IMR-90 (cell line): ENCODE measurements around the gene ZCCHC17. TPM values are rescaled to one million over a fixed set of nuclear protein-coding genes. Genes with fewer than 3 reads are reported as not detected.
A peak's percentile ranks its signal among the peaks of the same experiment; 100 is the strongest.

ENCODE experiments used
- ATAC-seq: fragments of 200-7000 bp; cut with Tn5 transposase; 2 replicates; pipeline ENCODE4 v1.9.1; 2020; ENCODE audit warnings: low read depth, mild to moderate bottlenecking, moderate library complexity
- BruUV-seq: library from RNA; stranded (reverse); fragments of 400-500 nt; replicated peaks from 2 replicates; lab custom pipeline; 2021; lab: Mats Ljungman, UMichigan
- CTCF ChIA-PET: fragments of 300-600 bp; formaldehyde crosslinking; extraction: SDS; loops from one replicate; lab custom pipeline; 2021; ENCODE audit warnings: antibody characterized with exemption; lab: Yijun Ruan, JAX
- POLR2A ChIA-PET: fragments of 300-600 bp; sonication (Branson Sonifier 250); formaldehyde crosslinking; loops from one replicate; lab custom pipeline; 2022; ENCODE audit warnings: antibody characterized with exemption; ENCODE audit not compliant: unreplicated experiment; lab: Charles Lee
- DNase-seq: peaks from one replicate; pipeline ENCODE4 v3.0.0; 2013
- H2AFZ ChIP-seq: replicated peaks from 2 replicates; pipeline ENCODE3; 2013; ENCODE audit warnings: low read length, mild to moderate bottlenecking; ENCODE audit not compliant: poor library complexity
- H2AK5ac ChIP-seq: 2 replicates; pipeline ENCODE4 v1.6.1; 2013; ENCODE audit warnings: low read depth, low read length, inconsistent platforms
- H2AK9ac ChIP-seq: replicated peaks from 2 replicates; pipeline ENCODE3; 2013; ENCODE audit warnings: mild to moderate bottlenecking, low read depth, low read length, moderate library complexity; ENCODE audit not compliant: poor library complexity
- H2BK120ac ChIP-seq: 2 replicates; pipeline ENCODE4 v1.6.1; 2013; ENCODE audit warnings: low read depth, low read length, inconsistent platforms
- H2BK15ac ChIP-seq: 3 replicates; pipeline ENCODE4 v1.6.1; 2013; ENCODE audit warnings: low read depth, low read length, inconsistent platforms
- H2BK20ac ChIP-seq: 2 replicates; pipeline ENCODE4 v1.6.1; 2013; ENCODE audit warnings: low read depth, mild to moderate bottlenecking, inconsistent platforms, low read length, moderate library complexity
- H2BK5ac ChIP-seq: 2 replicates; pipeline ENCODE4 v1.6.1; 2013; ENCODE audit warnings: mild to moderate bottlenecking, low read depth, low read length, inconsistent platforms; ENCODE audit not compliant: poor library complexity, severe bottlenecking
- H3K14ac ChIP-seq: replicated peaks from 2 replicates; pipeline ENCODE4 v1.6.1; 2013; ENCODE audit warnings: low read depth, low read length, inconsistent platforms
- H3K18ac ChIP-seq: 2 replicates; pipeline ENCODE4 v1.6.1; 2013; ENCODE audit warnings: low read depth, low read length, control low read depth
- H3K23ac ChIP-seq: 2 replicates; pipeline ENCODE4 v1.6.1; 2013; ENCODE audit warnings: low read depth, low read length, inconsistent platforms
- H3K27ac ChIP-seq: 2 replicates; pipeline ENCODE4 v1.5.1; 2013; ENCODE audit warnings: mild to moderate bottlenecking, control low read depth, low read length; ENCODE audit not compliant: insufficient read depth
- H3K27me3 ChIP-seq: 2 replicates; pipeline ENCODE4 v1.6.1; 2013; ENCODE audit warnings: low read length; ENCODE audit not compliant: control insufficient read depth, insufficient read depth
- H3K36me3 ChIP-seq: 2 replicates; pipeline ENCODE4 v1.6.1; 2013; ENCODE audit warnings: low read length, mixed read lengths; ENCODE audit not compliant: control insufficient read depth, insufficient read depth
- H3K4ac ChIP-seq: 2 replicates; pipeline ENCODE4 v1.6.1; 2013; ENCODE audit warnings: low read depth, low read length, inconsistent platforms
- H3K4me1 ChIP-seq: 2 replicates; pipeline ENCODE4 v1.6.1; 2013; ENCODE audit warnings: low read length, mixed read lengths; ENCODE audit not compliant: control insufficient read depth, insufficient read depth
- H3K4me2 ChIP-seq: 2 replicates; pipeline ENCODE4 v1.6.1; 2013; ENCODE audit warnings: low read depth, mild to moderate bottlenecking, control low read depth, low read length, moderate library complexity
- H3K4me3 ChIP-seq: 2 replicates; pipeline ENCODE4 v1.5.1; 2013; ENCODE audit warnings: low read depth, mild to moderate bottlenecking, control low read depth, low read length, moderate library complexity; ENCODE audit not compliant: insufficient read depth
- H3K56ac ChIP-seq: 2 replicates; pipeline ENCODE4 v1.6.1; 2013; ENCODE audit warnings: low read length, inconsistent platforms; ENCODE audit not compliant: insufficient read depth; ENCODE audit errors: extremely low read depth
- H3K79me1 ChIP-seq, 2 experiments: 2 replicates each; pipeline ENCODE4 v1.6.1; 2013; ENCODE audit warnings: low read length in 2 of 2, inconsistent platforms in 1 of 2, low read depth in 1 of 2
- H3K9ac ChIP-seq: 2 replicates; pipeline ENCODE4 v1.6.1; 2013; ENCODE audit warnings: low read depth, low read length, control low read depth
- H3K9me1 ChIP-seq: 2 replicates; pipeline ENCODE4 v1.6.1; 2013; ENCODE audit warnings: low read length, inconsistent platforms; ENCODE audit not compliant: insufficient read depth
- H3K9me3 ChIP-seq: 2 replicates; pipeline ENCODE4 v1.6.1; 2013; ENCODE audit warnings: low read length; ENCODE audit not compliant: control insufficient read depth, insufficient read depth
- H4K20me1 ChIP-seq: 2 replicates; pipeline ENCODE4 v1.6.1; 2013; ENCODE audit warnings: low read length, inconsistent platforms; ENCODE audit not compliant: insufficient read depth
- H4K5ac ChIP-seq: 2 replicates; pipeline ENCODE4 v1.6.1; 2013; ENCODE audit warnings: mild to moderate bottlenecking, low read depth, low read length, control low read depth
- H4K8ac ChIP-seq, 2 experiments: 2 replicates each; pipeline ENCODE4 v1.6.1; 2013; ENCODE audit warnings: low read depth in 2 of 2, low read length in 2 of 2, control low read depth in 1 of 2, inconsistent platforms in 1 of 2
- H4K91ac ChIP-seq: 2 replicates; pipeline ENCODE4 v1.6.1; 2013; ENCODE audit warnings: low read depth, low read length, inconsistent platforms; ENCODE audit not compliant: insufficient read depth
- CEBPB ChIP-seq: IDR thresholded peaks from 2 replicates; pipeline ENCODE4 v1.6.1; 2012; ENCODE audit warnings: low read depth, low read length, improper control_type of control experiment
- CHD1 ChIP-seq: IDR thresholded peaks from 2 replicates; pipeline ENCODE4 v1.6.1; 2012; ENCODE audit warnings: low read depth, low read length, improper control_type of control experiment
- CTCF ChIP-seq: conservative IDR thresholded peaks from 2 replicates; pipeline ENCODE4 v1.5.1; 2012; ENCODE audit warnings: mild to moderate bottlenecking, low read depth, low read length, improper control_type of control experiment
- ELK1 ChIP-seq: fragments of 150-350 bp; IDR thresholded peaks from 2 replicates; pipeline ENCODE4 v1.6.1; 2016; ENCODE audit warnings: low read depth, mild to moderate bottlenecking, low read length, moderate library complexity, borderline replicate concordance
- MAFK ChIP-seq: IDR thresholded peaks from 2 replicates; pipeline ENCODE4 v1.6.1; 2012; ENCODE audit warnings: low read depth, low read length, improper control_type of control experiment
- SMC3 ChIP-seq: fragments of 150-350 bp; IDR thresholded peaks from 2 replicates; pipeline ENCODE4 v1.6.1; 2016; ENCODE audit warnings: low read depth, mild to moderate bottlenecking, antibody characterized with exemption, low read length, moderate library complexity
- WGBS, 2 experiments: methylation state at CpG; one replicate each; pipeline versions ENCODE4 v1.1.5 to v1.1.7; 2013; ENCODE audit warnings: missing lambda C conversion rate in 2 of 2; ENCODE audit not compliant: insufficient read length in 1 of 2; ENCODE audit errors: extremely low coverage in 2 of 2; 5-methylcytosine and 5-hydroxymethylcytosine counted together
- dilution Hi-C: fragments of 300-500 bp; cut with HindIII; formaldehyde crosslinking; loops from one replicate; pipeline ENCODE4 v1.14.3; 2018; ENCODE audit warnings: low sequenced_read_pairs; ENCODE audit not compliant: unreplicated experiment
- in situ Hi-C: fragments of 300-500 bp; cut with MboI; formaldehyde crosslinking; loops from 3 replicates; pipeline ENCODE4 v1.14.3; 2019; ENCODE audit warnings: low sequenced_read_pairs, inconsistent platforms, mixed read lengths
- intact Hi-C: fragments of 100-400 bp; cut with micrococcal nuclease; formaldehyde crosslinking; loops from 2 replicates; pipeline ENCODE4 v1.10.0; 2022
- polyA plus RNA-seq, 3 experiments: library from polyadenylated mRNA; depleted of rRNA; stranded (reverse); fragments of >200 nt; gene quantifications; 2 replicates each; pipeline ENCODE4 v1.2.3, GENCODE V29; 2012; ENCODE audit warnings: low replicate concordance in 1 of 3
- total RNA-seq: library from RNA; depleted of rRNA; stranded (reverse); fragments of >200 nt; gene quantifications from 2 replicates; pipeline ENCODE4 v1.2.3, GENCODE V29; 2012

Gene ZCCHC17
- total and polyA plus RNA-seq, 2 of the 4 experiments (the other 2 are of a cell fraction): 48.4 to 48.9 TPM

GRCh38 chr1:31401241-31401640, 104.4 kb downstream of the ZCCHC17 start:
- Histone ChIP-seq H3K9me1 (peaks cover 10% of the 10 kb centered on the region), H2AK5ac (no peak overlapping the region), H2BK15ac (peak overlapping the region; percentile 35; the same call in 1 of the 3 replicates), H3K9ac (no peak overlapping the region), H3K36me3 (no peaks in the 10 kb centered on the region), H3K79me1 (peaks cover 0 to 2% of the 10 kb centered on the region in 2 experiments; a peak in 1 of 4 replicates), H3K4ac (0 out of 2 replicates have a peak overlapping the region, but pooled peaks have one; percentile 28), H3K27ac (no peak overlapping the region), H3K23ac (peak overlapping the region; percentile 45; the same call in 1 of the 2 replicates), H4K5ac (0 out of 2 replicates have a peak overlapping the region, but pooled peaks have one; percentile 42), H3K18ac (peak overlapping the region; percentile 12; the same call in 1 of the 2 replicates), H2BK120ac (peak overlapping the region; percentile 11; the same call in 1 of the 2 replicates), H4K91ac (peak overlapping the region; percentile 23; the same call in 1 of the 2 replicates), H3K9me3 (no peaks in the 10 kb centered on the region), H2BK20ac (peak overlapping the region; percentile 2), H2AK9ac (no peak overlapping the region), H3K56ac (no peak overlapping the region), H2BK5ac (peak overlapping the region; percentile 7), H3K14ac (no peak overlapping the region), H3K27me3 (no peaks in the 10 kb centered on the region), H2AFZ (peak overlapping the region; percentile 40), H4K20me1 (no peaks in the 10 kb centered on the region), H4K8ac (0 out of 4 replicates have a peak overlapping the region, but pooled peaks of 1 of the 2 experiments have one; percentile 35), H3K4me3 (no peak overlapping the region), H3K4me2 (no peak overlapping the region), H3K4me1 (peaks cover 12% of the 10 kb centered on the region)
- in situ Hi-C loops: no loop called here
- no TSS peak for BruUV-seq
- ChIA-PET POLR2A (no interaction called here), CTCF (no interaction called here)
- ATAC-seq (no peak), DNase-seq (peak; percentile 40)
- dilution Hi-C loops: no loop called here
- WGBS, 2 experiments: no CpG with 5 or more reads among the region's 2 CpGs
- intact Hi-C loops: no loop called here
- TF ChIP-seq CHD1 (no peak), CEBPB (no peak), MAFK (no peak), CTCF (0 out of 2 replicates have a peak, but pooled peaks have one; percentile 18), ELK1 (no peak), SMC3 (no peak)
